Hepatocyte (in vitro differentiated cells): Measurements from ENCODE around the gene LTF. TPM values are rescaled to one million over a fixed set of nuclear protein-coding genes. Genes with fewer than 3 reads are reported as not detected.

Source experiments
- DNase-seq: peaks from one replicate; pipeline ENCODE4 v3.0.0-alpha.2; 2016; ENCODE audit warnings: low spot score
- H2AFZ ChIP-seq: fragments of 200-600 bp; sonication (generic); 2 replicates; pipeline ENCODE4 v1.6.0; 2016; ENCODE audit warnings: antibody characterized with exemption, mild to moderate bottlenecking
- H3K27ac ChIP-seq: fragments of 200-600 bp; sonication (generic); 2 replicates; pipeline ENCODE4 v1.5.1; 2016; ENCODE audit warnings: mild to moderate bottlenecking
- H3K27me3 ChIP-seq: fragments of 200-600 bp; sonication (generic); 2 replicates; pipeline ENCODE4 v1.6.1; 2016
- H3K36me3 ChIP-seq: fragments of 200-600 bp; sonication (generic); replicated peaks from 2 replicates; pipeline ENCODE4 v1.5.1; 2016; ENCODE audit warnings: low read depth; ENCODE audit not compliant: insufficient read depth
- H3K4me1 ChIP-seq: fragments of 200-600 bp; sonication (generic); 2 replicates; pipeline ENCODE4 v1.5.1; 2016; ENCODE audit warnings: mild to moderate bottlenecking, moderate library complexity; ENCODE audit not compliant: insufficient read depth
- H3K4me2 ChIP-seq: fragments of 200-600 bp; sonication (generic); 2 replicates; pipeline ENCODE4 v1.6.0; 2016
- H3K4me3 ChIP-seq: fragments of 200-600 bp; sonication (generic); 2 replicates; pipeline ENCODE4 v1.5.1; 2016; ENCODE audit warnings: mild to moderate bottlenecking
- H3K79me2 ChIP-seq: fragments of 200-600 bp; sonication (generic); 2 replicates; pipeline ENCODE4 v1.6.0; 2017; ENCODE audit warnings: mild to moderate bottlenecking
- H3K9me2 ChIP-seq: fragments of 200-600 bp; sonication (generic); replicated peaks from 2 replicates; pipeline ENCODE4 v1.6.0; 2017; ENCODE audit warnings: mild to moderate bottlenecking; ENCODE audit not compliant: insufficient read depth
- H3K9me3 ChIP-seq: fragments of 200-600 bp; sonication (generic); 2 replicates; pipeline ENCODE4 v1.5.1; 2016; ENCODE audit warnings: low read depth, mild to moderate bottlenecking
- H4K20me1 ChIP-seq: fragments of 200-600 bp; sonication (generic); 2 replicates; pipeline ENCODE4 v1.6.0; 2016; ENCODE audit warnings: mild to moderate bottlenecking; ENCODE audit not compliant: insufficient read depth, poor library complexity, severe bottlenecking
- EZH2 ChIP-seq: fragments of 200-600 bp; sonication (generic); IDR thresholded peaks from 2 replicates; pipeline ENCODE4 v1.6.1; 2016; ENCODE audit warnings: antibody characterized with exemption, mild to moderate bottlenecking, borderline replicate concordance
- EZH2phosphoT487 ChIP-seq: fragments of 200-600 bp; sonication (generic); IDR thresholded peaks from one replicate; pipeline ENCODE4 v1.6.1; 2018; ENCODE audit warnings: antibody characterized with exemption, mild to moderate bottlenecking, low read depth, moderate library complexity; ENCODE audit not compliant: unreplicated experiment, severe bottlenecking
- WGBS: methylation state at CpG from one replicate; pipeline ENCODE4 v1.1.6; 2016; ENCODE audit warnings: low lambda C conversion rate; ENCODE audit errors: missing lambda C conversion rate; 5-methylcytosine and 5-hydroxymethylcytosine counted together
- polyA plus RNA-seq: library from polyadenylated mRNA; unstranded; fragments of >200 nt; fragmentation: Nextera tagmentation; extraction: Ambion mirVana; gene quantifications from 2 replicates; pipeline ENCODE4 v1.2.1, GENCODE V29; 2016
- total RNA-seq: library from RNA; depleted of rRNA; stranded (reverse); fragments of >200 nt; gene quantifications from 2 replicates; pipeline ENCODE4 v1.2.3, GENCODE V29; 2014
- TF ChIP-seq, protein P1 (sequence below): fragments of 200-600 bp; sonication (generic); IDR thresholded peaks from 2 replicates; pipeline ENCODE4 v1.5.1; 2016; ENCODE audit warnings: antibody characterized with exemption, mild to moderate bottlenecking; ENCODE audit not compliant: poor library complexity

The LTF gene
- total and polyA plus RNA-seq, 2 experiments from 2014 or later, result 1.8 TPM; not detected in 1

DNA sequence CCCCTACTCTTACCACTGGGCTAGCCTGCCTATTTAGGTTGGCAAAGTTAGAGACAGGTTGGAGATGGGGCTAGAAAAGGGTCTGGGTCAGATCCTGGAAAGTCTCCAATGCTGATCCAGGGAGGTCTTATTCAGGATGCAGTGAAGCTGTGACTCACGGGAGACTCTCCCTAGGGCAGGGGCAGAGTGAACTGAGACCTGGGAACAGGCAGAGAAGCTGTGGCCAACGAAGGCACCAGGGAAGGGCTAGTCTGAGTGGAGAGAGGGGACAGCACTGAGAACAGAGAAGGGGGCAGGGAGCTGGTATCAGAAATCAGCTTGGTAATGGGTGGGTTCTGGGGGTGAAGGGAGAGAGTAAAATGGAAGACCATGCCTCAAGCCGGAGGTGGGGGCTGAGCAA, 2.2 kb downstream of the LTF start:
- no peak overlapping the region for H3K4me3 ChIP-seq
- no peak for DNase-seq
- H3K36me3 ChIP-seq, result no peaks in the 10 kb centered on the region
- no peak overlapping the region for H2AFZ ChIP-seq
- WGBS, result 72% methylated on average over 3 of the region's 3 CpGs
- H3K4me1 ChIP-seq, result no peaks in the 10 kb centered on the region
- H3K4me2 ChIP-seq, result no peak overlapping the region
- no peaks in the 10 kb centered on the region for H3K79me2 ChIP-seq
- H3K9me3 ChIP-seq, result no peaks in the 10 kb centered on the region
- peaks cover 6% of the 10 kb centered on the region for H3K27me3 ChIP-seq
- TF ChIP-seq EZH2, result no peak
- no peak for TF ChIP-seq EZH2phosphoT487
- TF ChIP-seq, protein P1, sequence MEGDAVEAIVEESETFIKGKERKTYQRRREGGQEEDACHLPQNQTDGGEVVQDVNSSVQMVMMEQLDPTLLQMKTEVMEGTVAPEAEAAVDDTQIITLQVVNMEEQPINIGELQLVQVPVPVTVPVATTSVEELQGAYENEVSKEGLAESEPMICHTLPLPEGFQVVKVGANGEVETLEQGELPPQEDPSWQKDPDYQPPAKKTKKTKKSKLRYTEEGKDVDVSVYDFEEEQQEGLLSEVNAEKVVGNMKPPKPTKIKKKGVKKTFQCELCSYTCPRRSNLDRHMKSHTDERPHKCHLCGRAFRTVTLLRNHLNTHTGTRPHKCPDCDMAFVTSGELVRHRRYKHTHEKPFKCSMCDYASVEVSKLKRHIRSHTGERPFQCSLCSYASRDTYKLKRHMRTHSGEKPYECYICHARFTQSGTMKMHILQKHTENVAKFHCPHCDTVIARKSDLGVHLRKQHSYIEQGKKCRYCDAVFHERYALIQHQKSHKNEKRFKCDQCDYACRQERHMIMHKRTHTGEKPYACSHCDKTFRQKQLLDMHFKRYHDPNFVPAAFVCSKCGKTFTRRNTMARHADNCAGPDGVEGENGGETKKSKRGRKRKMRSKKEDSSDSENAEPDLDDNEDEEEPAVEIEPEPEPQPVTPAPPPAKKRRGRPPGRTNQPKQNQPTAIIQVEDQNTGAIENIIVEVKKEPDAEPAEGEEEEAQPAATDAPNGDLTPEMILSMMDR, result no peak
- no peak overlapping the region for H3K27ac ChIP-seq
- H4K20me1 ChIP-seq, result no peaks in the 10 kb centered on the region
- no peaks in the 10 kb centered on the region for H3K9me2 ChIP-seq

DNA sequence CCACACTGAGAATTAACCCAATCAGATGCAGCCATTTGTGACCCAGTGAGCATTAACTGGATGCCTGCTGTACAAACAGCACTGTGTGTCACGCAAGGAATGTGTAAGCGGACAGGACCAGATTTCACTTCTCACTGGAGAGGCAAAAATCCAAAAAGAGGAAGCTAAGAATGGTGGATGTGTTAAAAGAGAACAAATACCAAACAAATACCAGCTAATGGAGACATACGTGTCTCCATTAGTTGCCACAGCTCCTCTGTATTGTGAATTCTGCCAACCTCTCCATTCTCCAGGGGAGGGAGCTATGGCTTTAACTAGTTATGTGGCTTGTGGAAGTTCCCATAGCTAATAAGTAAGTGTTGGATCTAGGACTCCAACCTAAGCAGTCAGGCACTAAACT, 2.6 kb downstream of the LTF start:
- no peaks in the 10 kb centered on the region for H3K9me2 ChIP-seq
- H4K20me1 ChIP-seq, result no peaks in the 10 kb centered on the region
- no peak overlapping the region for H2AFZ ChIP-seq
- H3K4me2 ChIP-seq, result no peak overlapping the region
- no peaks in the 10 kb centered on the region for H3K4me1 ChIP-seq
- no peaks in the 10 kb centered on the region for H3K36me3 ChIP-seq
- no peak overlapping the region for H3K4me3 ChIP-seq
- no peak for DNase-seq
- no peak overlapping the region for H3K27ac ChIP-seq
- H3K27me3 ChIP-seq, result peaks cover 6% of the 10 kb centered on the region
- no peaks in the 10 kb centered on the region for H3K79me2 ChIP-seq
- no peaks in the 10 kb centered on the region for H3K9me3 ChIP-seq
- TF ChIP-seq EZH2phosphoT487 (no peak), EZH2 (no peak)
- TF ChIP-seq, protein P1, result no peak
- WGBS, result 66% methylated on average over 3 of the region's 3 CpGs

DNA sequence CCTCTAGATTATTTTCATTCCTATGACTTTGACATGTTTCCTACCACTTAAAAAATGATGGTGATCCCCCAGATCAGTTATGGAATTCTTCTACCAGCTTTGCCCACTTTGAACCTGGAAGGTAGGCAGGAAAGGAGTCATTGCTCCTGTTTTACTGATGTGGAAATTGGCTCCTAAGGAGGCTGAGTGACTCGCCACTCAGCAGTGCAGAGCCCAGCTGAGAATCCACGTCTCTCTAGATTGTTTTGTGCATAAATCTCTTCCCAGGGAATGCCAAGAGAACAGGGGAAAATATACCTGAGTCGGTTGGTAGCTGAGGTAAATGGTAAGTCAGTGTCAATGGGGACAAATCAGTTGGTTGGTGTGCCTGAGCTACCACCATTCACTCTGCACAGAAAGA, 4.7 kb downstream of the LTF start:
- WGBS, result 65% methylated on average over 3 of the region's 3 CpGs
- H3K27me3 ChIP-seq, result no peaks in the 10 kb centered on the region
- no peaks in the 10 kb centered on the region for H3K9me2 ChIP-seq
- H3K4me3 ChIP-seq, result no peak overlapping the region
- no peaks in the 10 kb centered on the region for H4K20me1 ChIP-seq
- TF ChIP-seq EZH2phosphoT487 (no peak), EZH2 (no peak)
- TF ChIP-seq, protein P1, result no peak
- H3K4me1 ChIP-seq, result no peaks in the 10 kb centered on the region
- no peaks in the 10 kb centered on the region for H3K9me3 ChIP-seq
- H3K79me2 ChIP-seq, result no peaks in the 10 kb centered on the region
- no peak for DNase-seq
- no peak overlapping the region for H3K27ac ChIP-seq
- no peak overlapping the region for H2AFZ ChIP-seq
- H3K4me2 ChIP-seq, result no peak overlapping the region
- no peaks in the 10 kb centered on the region for H3K36me3 ChIP-seq

DNA sequence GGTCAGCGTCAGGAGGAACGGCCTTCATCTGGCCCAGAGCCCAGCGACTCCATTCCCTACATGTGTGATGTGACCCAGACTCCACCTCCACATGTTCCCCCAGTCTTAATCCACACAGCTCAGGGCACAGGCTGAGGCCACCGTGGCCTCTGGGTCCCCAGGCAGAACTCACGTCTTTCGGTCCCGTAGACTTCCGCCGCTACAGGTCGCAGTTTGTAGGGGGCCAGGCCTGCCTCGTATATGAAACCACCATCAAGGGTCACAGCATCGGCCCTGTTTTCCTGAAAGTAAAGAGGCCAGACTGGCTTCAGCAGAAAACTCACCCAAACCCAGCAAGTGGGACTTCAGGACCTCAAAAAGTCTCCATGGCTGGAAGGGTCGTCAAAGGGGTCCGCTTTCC, 8.6 kb downstream of the LTF start:
- H2AFZ ChIP-seq, result no peak overlapping the region
- no peaks in the 10 kb centered on the region for H3K9me2 ChIP-seq
- TF ChIP-seq EZH2phosphoT487 (no peak), EZH2 (no peak)
- TF ChIP-seq, protein P1, result no peak
- no peaks in the 10 kb centered on the region for H3K36me3 ChIP-seq
- H4K20me1 ChIP-seq, result no peaks in the 10 kb centered on the region
- H3K4me3 ChIP-seq, result no peak overlapping the region
- WGBS, result 96% methylated on average over 14 of the region's 14 CpGs
- H3K27me3 ChIP-seq, result no peaks in the 10 kb centered on the region
- no peaks in the 10 kb centered on the region for H3K4me1 ChIP-seq
- no peaks in the 10 kb centered on the region for H3K79me2 ChIP-seq
- H3K27ac ChIP-seq, result no peak overlapping the region
- DNase-seq, result no peak
- no peaks in the 10 kb centered on the region for H3K9me3 ChIP-seq
- no peak overlapping the region for H3K4me2 ChIP-seq
